ENCODE measurements around the gene ADIPOR1. TPM values are rescaled to one million over a fixed set of nuclear protein-coding genes. Genes with fewer than 3 reads are reported as not detected.

ADIPOR1 gene
- total RNA-seq, 1 donor: 104 TPM

DNA sequence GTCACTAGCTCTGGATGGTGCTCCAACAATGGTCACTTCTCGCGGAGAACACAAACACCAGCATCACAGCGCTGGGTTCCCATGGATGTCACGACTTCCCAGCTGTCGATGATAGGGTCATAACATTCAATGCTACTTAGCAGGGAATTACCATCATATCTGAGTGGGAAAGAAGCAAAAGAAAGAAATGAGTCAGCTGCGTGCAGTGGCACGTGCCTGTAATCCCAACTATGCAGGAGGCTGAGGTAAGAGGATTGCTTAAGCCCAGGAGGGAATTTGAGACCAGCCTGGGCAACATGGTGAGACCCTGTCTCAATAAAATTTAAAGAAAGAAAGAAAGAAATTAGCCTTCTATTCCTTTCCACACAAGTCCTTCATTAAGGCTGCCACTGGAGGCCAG, 65.6 kb downstream of the ADIPOR1 start:
- TF ChIP-seq, protein P1, sequence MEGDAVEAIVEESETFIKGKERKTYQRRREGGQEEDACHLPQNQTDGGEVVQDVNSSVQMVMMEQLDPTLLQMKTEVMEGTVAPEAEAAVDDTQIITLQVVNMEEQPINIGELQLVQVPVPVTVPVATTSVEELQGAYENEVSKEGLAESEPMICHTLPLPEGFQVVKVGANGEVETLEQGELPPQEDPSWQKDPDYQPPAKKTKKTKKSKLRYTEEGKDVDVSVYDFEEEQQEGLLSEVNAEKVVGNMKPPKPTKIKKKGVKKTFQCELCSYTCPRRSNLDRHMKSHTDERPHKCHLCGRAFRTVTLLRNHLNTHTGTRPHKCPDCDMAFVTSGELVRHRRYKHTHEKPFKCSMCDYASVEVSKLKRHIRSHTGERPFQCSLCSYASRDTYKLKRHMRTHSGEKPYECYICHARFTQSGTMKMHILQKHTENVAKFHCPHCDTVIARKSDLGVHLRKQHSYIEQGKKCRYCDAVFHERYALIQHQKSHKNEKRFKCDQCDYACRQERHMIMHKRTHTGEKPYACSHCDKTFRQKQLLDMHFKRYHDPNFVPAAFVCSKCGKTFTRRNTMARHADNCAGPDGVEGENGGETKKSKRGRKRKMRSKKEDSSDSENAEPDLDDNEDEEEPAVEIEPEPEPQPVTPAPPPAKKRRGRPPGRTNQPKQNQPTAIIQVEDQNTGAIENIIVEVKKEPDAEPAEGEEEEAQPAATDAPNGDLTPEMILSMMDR (IDR thresholded peaks at IDR 0.05; ENCODE audit: insufficient read depth, low read length): no peak
- DNase-seq (ENCODE audit: low read depth): no peak
- H3K4me3 ChIP-seq (ENCODE audit: low read depth, low read length): no peak overlapping the region

Small RNAs within 50 kb of the gene (small RNA-seq; reads per million reads assigned to genes)
- not detected for gene RF00019

Other genes starting within 250 kb of the ADIPOR1 start
- not detected in 2 replicates for gene SYT2, start 247.9 kb downstream of the ADIPOR1 start, total RNA-seq (ENCODE audit: low replicate concordance)
- 56.4 and 117 TPM in 2 replicates for gene KDM5B, start 149.9 kb downstream of the ADIPOR1 start, total RNA-seq (ENCODE audit: low replicate concordance)
- not detected in 2 replicates for gene PCAT6, start 147.4 kb downstream of the ADIPOR1 start, total RNA-seq (ENCODE audit: low replicate concordance)
- gene RABIF, start 69.2 kb downstream of the ADIPOR1 start, total RNA-seq (ENCODE audit: low replicate concordance): 1.3 and 10.9 TPM in 2 replicates
- 22.2 and 29.6 TPM in 2 replicates for gene KLHL12, start 31.1 kb downstream of the ADIPOR1 start, total RNA-seq (ENCODE audit: low replicate concordance)
- 22.9 and 34.6 TPM in 2 replicates for gene CYB5R1, start 8.9 kb upstream of the ADIPOR1 start, total RNA-seq (ENCODE audit: low replicate concordance)
- 76.2 and 118 TPM in 2 replicates for gene TMEM183A, start 49.1 kb upstream of the ADIPOR1 start, total RNA-seq (ENCODE audit: low replicate concordance)
- 1.3 and 10.0 TPM in 2 replicates for gene PPFIA4, start 68.2 kb upstream of the ADIPOR1 start, total RNA-seq (ENCODE audit: low replicate concordance)
- gene MYOG, start 127.7 kb upstream of the ADIPOR1 start, total RNA-seq (ENCODE audit: low replicate concordance): not detected in 2 replicates
- 0.72 and 6.5 TPM in 2 replicates for gene ADORA1, start 169.4 kb upstream of the ADIPOR1 start, total RNA-seq (ENCODE audit: low replicate concordance)
- 0.08 TPM in 1 of 2 replicates, not detected in the other for gene MYBPH, start 217.5 kb upstream of the ADIPOR1 start, total RNA-seq (ENCODE audit: low replicate concordance)
- gene CHI3L1, start 228.4 kb upstream of the ADIPOR1 start, total RNA-seq (ENCODE audit: low replicate concordance): 3.0 and 5.5 TPM in 2 replicates